ENCODE results near the gene FRMD6. TPM values are rescaled to one million over a fixed set of nuclear protein-coding genes. Genes with fewer than 3 reads are reported as not detected.

The FRMD6 gene
- total RNA-seq, 1 experiment from 2014 or later = 40.7 TPM

DNA sequence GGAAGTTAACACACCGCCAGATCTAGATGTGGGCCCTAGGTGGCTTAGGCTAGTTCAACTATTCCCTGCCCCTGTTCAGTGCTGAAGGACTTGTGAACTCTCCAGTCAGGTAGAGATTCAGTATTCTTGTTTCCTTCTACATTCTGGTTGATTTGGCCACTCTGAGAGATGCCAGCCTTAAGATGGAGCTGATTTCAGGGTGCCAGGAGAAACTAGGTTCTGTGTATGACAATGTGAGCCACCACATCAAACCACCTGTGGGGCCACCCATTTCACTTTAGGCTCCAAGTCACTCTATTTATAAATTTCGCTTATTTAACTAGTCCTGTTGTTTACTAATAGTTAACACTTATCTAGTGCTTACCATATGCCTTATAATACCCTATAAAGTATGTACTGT lies 26.0 kb downstream of the FRMD6 start:
- H3K4me1 ChIP-seq (ENCODE audit: control insufficient read depth, insufficient read depth, low read length) = peaks cover 4% of the 10 kb centered on the region; the same call in 1 of the 2 replicates
- CTCF ChIA-PET = no interaction called here
- no peak for TF ChIP-seq TCF7L2 (IDR thresholded peaks at IDR 0.05; ENCODE audit: low read depth, low read length)
- no peak for TF ChIP-seq POLR2AphosphoS5 (IDR thresholded peaks at IDR 0.05; ENCODE audit: low read depth, low read length)
- TF ChIP-seq, protein P1, sequence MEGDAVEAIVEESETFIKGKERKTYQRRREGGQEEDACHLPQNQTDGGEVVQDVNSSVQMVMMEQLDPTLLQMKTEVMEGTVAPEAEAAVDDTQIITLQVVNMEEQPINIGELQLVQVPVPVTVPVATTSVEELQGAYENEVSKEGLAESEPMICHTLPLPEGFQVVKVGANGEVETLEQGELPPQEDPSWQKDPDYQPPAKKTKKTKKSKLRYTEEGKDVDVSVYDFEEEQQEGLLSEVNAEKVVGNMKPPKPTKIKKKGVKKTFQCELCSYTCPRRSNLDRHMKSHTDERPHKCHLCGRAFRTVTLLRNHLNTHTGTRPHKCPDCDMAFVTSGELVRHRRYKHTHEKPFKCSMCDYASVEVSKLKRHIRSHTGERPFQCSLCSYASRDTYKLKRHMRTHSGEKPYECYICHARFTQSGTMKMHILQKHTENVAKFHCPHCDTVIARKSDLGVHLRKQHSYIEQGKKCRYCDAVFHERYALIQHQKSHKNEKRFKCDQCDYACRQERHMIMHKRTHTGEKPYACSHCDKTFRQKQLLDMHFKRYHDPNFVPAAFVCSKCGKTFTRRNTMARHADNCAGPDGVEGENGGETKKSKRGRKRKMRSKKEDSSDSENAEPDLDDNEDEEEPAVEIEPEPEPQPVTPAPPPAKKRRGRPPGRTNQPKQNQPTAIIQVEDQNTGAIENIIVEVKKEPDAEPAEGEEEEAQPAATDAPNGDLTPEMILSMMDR (IDR thresholded peaks at IDR 0.05) = no peak
- no peak for TF ChIP-seq SIN3A (IDR thresholded peaks at IDR 0.05; ENCODE audit: borderline replicate concordance, insufficient read depth, low read depth, low read length)
- TF ChIP-seq REST (IDR thresholded peaks at IDR 0.05; ENCODE audit: insufficient read depth in 1 of 2, low read depth in 2 of 2, low read length in 1 of 2) = no peak
- BruUV-seq (replicated peaks) = no TSS peak
- intact Hi-C loops (cut with micrococcal nuclease; ENCODE audit: unreplicated experiment) = no loop called here
- DNase-seq (ENCODE audit: low read depth, low spot score) = no peak
- no peaks in the 10 kb centered on the region for H3K36me3 ChIP-seq (ENCODE audit: control insufficient read depth, insufficient read depth, low read length)
- in situ Hi-C loops (cut with HindIII; ENCODE audit: low pct_unique_long_range_greater_than_20kb, low sequenced_read_pairs) = no loop called here
- no peak for ATAC-seq
- H3K27ac ChIP-seq (ENCODE audit: low read length) = no peak overlapping the region
- no peaks in the 10 kb centered on the region for H3K27me3 ChIP-seq (ENCODE audit: control insufficient read depth, insufficient read depth, low read length)
- H3K4me3 ChIP-seq (ENCODE audit: low read depth in 2 of 2, low read length in 2 of 2) = no peak overlapping the region
- no peaks in the 10 kb centered on the region for H3K9me3 ChIP-seq (ENCODE audit: control insufficient read depth, insufficient read depth, low read depth, low read length)
- POLR2A ChIA-PET = no interaction called here

- POLR2A ChIA-PET = no interaction called here
- no peaks in the 10 kb centered on the region for H3K36me3 ChIP-seq (ENCODE audit: control insufficient read depth, insufficient read depth, low read length)
- intact Hi-C loops (cut with micrococcal nuclease; ENCODE audit: unreplicated experiment) (no loop called here), in situ Hi-C loops (cut with HindIII; ENCODE audit: low pct_unique_long_range_greater_than_20kb, low sequenced_read_pairs) (no loop called here)
- no peak for TF ChIP-seq SIN3A (IDR thresholded peaks at IDR 0.05; ENCODE audit: borderline replicate concordance, insufficient read depth, low read depth, low read length)
- TF ChIP-seq, protein P1 (IDR thresholded peaks at IDR 0.05) = no peak
- TF ChIP-seq TCF7L2 (IDR thresholded peaks at IDR 0.05; ENCODE audit: low read depth, low read length) = no peak
- TF ChIP-seq REST (IDR thresholded peaks at IDR 0.05; ENCODE audit: insufficient read depth in 1 of 2, low read depth in 2 of 2, low read length in 1 of 2) = no peak
- no peak for TF ChIP-seq POLR2AphosphoS5 (IDR thresholded peaks at IDR 0.05; ENCODE audit: low read depth, low read length)
- peaks cover 4% of the 10 kb centered on the region; the same call in 1 of the 2 replicates for H3K4me1 ChIP-seq (ENCODE audit: control insufficient read depth, insufficient read depth, low read length)
- peak; percentile 34; the same call in 1 of the 2 replicates for ATAC-seq
- BruUV-seq (replicated peaks) = no TSS peak
- no peak overlapping the region for H3K4me3 ChIP-seq (ENCODE audit: low read depth in 2 of 2, low read length in 2 of 2)
- DNase-seq (ENCODE audit: low read depth, low spot score) = no peak
- CTCF ChIA-PET = no interaction called here
- H3K27me3 ChIP-seq (ENCODE audit: control insufficient read depth, insufficient read depth, low read length) = no peaks in the 10 kb centered on the region
- H3K27ac ChIP-seq (ENCODE audit: low read length) = no peak overlapping the region
- no peaks in the 10 kb centered on the region for H3K9me3 ChIP-seq (ENCODE audit: control insufficient read depth, insufficient read depth, low read depth, low read length)
These were observed 28.3 kb downstream of the FRMD6 start for GRCh38 chr14:51680031-51680430.

All from Panc1 (cell line).